Upper lobe of left lung (tissue), 4 donors: Measurements from ENCODE around the gene ATXN1.

Experiments used
- CTCF ChIP-seq, 6 experiments: fragments of 450-650 bp in 4 of 6; fragments of 200-600 bp in 2 of 6; sonication (generic) in 2 of 6; IDR thresholded peaks; one replicate each; pipeline ENCODE4 v1.5.1; 2016 to 2019; ENCODE audit warnings: antibody characterized with exemption in 6 of 6
- POLR2AphosphoS5 ChIP-seq, 2 donors: sonication (generic); formaldehyde crosslinking; IDR thresholded peaks; one replicate each; pipeline ENCODE4 v1.5.1; 2017; ENCODE audit warnings: antibody characterized with exemption in 2 of 2

- TF ChIP-seq CTCF (IDR thresholded peaks at IDR 0.05) (no peak), POLR2AphosphoS5 (IDR thresholded peaks at IDR 0.05) (peak in 1 of 2 donors; percentile 13)
Observed at GRCh38 chr6:16670183-16670582, 91.1 kb downstream of the ATXN1 start.
